Neuronal stem cell (in vitro differentiated cells): ENCODE measurements around the gene TMEM252.

Experiments used
- DNase-seq: peaks from one replicate; pipeline ENCODE4 v3.0.0-alpha.2; 2013; ENCODE audit warnings: low spot score
- H2AFZ ChIP-seq: one replicate; pipeline ENCODE4 v1.6.1; 2013; ENCODE audit warnings: mild to moderate bottlenecking, low read length, inconsistent platforms
- H2AK5ac ChIP-seq: 2 replicates; pipeline ENCODE4 v1.6.1; 2013; ENCODE audit warnings: low read depth, mild to moderate bottlenecking, inconsistent platforms, low read length, moderate library complexity, mixed read lengths
- H2BK120ac ChIP-seq: 2 replicates; pipeline ENCODE4 v1.6.1; 2013; ENCODE audit warnings: low read depth, mild to moderate bottlenecking, inconsistent platforms, low read length, moderate library complexity, mixed read lengths
- H2BK12ac ChIP-seq: one replicate; pipeline ENCODE4 v1.6.1; 2013; ENCODE audit warnings: low read length, inconsistent platforms
- H2BK15ac ChIP-seq: 2 replicates; pipeline ENCODE4 v1.6.1; 2013; ENCODE audit warnings: mild to moderate bottlenecking, low read length, inconsistent platforms, mixed read lengths
- H2BK5ac ChIP-seq: one replicate; pipeline ENCODE4 v1.6.1; 2013; ENCODE audit warnings: inconsistent platforms, mild to moderate bottlenecking, low read length, moderate library complexity
- H3K14ac ChIP-seq: one replicate; pipeline ENCODE4 v1.6.1; 2013; ENCODE audit warnings: low read length, inconsistent platforms
- H3K18ac ChIP-seq: 2 replicates; pipeline ENCODE4 v1.6.1; 2013; ENCODE audit warnings: low read length, inconsistent platforms
- H3K23ac ChIP-seq: 2 replicates; pipeline ENCODE4 v1.6.1; 2013; ENCODE audit warnings: low read depth, mild to moderate bottlenecking, mixed read lengths, low read length, inconsistent platforms; ENCODE audit not compliant: poor library complexity
- H3K27ac ChIP-seq: replicated peaks from 3 replicates; pipeline ENCODE4 v1.5.1; 2013; ENCODE audit warnings: low read length, inconsistent platforms
- H3K27me3 ChIP-seq, 3 experiments: 2 replicates each; pipeline ENCODE4 v1.6.1; 2013; ENCODE audit warnings: low read length in 3 of 3, mild to moderate bottlenecking in 2 of 3, inconsistent platforms in 1 of 3, low read depth in 1 of 3, mixed read lengths in 1 of 3, moderate library complexity in 1 of 3; ENCODE audit not compliant: control insufficient read depth in 3 of 3, insufficient read depth in 3 of 3
- H3K36me3 ChIP-seq, 2 donors: replicated peaks in 1 of 2; 2 replicates each; pipeline ENCODE4 v1.6.1; 2013; ENCODE audit warnings: low read length in 2 of 2; ENCODE audit not compliant: control insufficient read depth in 2 of 2, insufficient read depth in 2 of 2
- H3K4ac ChIP-seq: 2 replicates; pipeline ENCODE4 v1.6.1; 2013; ENCODE audit warnings: inconsistent platforms, mild to moderate bottlenecking, low read length, moderate library complexity
- H3K4me1 ChIP-seq, 2 donors: 1 replicate in 1 of 2; 2 replicates in 1 of 2; pipeline ENCODE4 v1.6.1; 2013; ENCODE audit warnings: low read length in 2 of 2, low read depth in 1 of 2; ENCODE audit not compliant: control insufficient read depth in 2 of 2, insufficient read depth in 1 of 2
- H3K4me2 ChIP-seq: one replicate; pipeline ENCODE4 v1.6.1; 2013; ENCODE audit warnings: mild to moderate bottlenecking, low read length, inconsistent platforms; ENCODE audit not compliant: insufficient read depth, poor library complexity, severe bottlenecking
- H3K4me3 ChIP-seq, 2 donors: 2 replicates each; pipeline ENCODE4 v1.5.1; 2013; ENCODE audit warnings: low read length in 2 of 2, mild to moderate bottlenecking in 2 of 2, inconsistent platforms in 1 of 2, moderate library complexity in 1 of 2
- H3K79me1 ChIP-seq: one replicate; pipeline ENCODE4 v1.6.1; 2013; ENCODE audit warnings: low read depth, mild to moderate bottlenecking, inconsistent platforms, low read length, moderate library complexity
- H3K9ac ChIP-seq: one replicate; pipeline ENCODE4 v1.6.1; 2013; ENCODE audit warnings: mild to moderate bottlenecking, low read depth, low read length, inconsistent platforms; ENCODE audit not compliant: poor library complexity
- H3K9me3 ChIP-seq, 2 donors: replicated peaks in 1 of 2; 2 replicates each; pipeline versions ENCODE3 to v1.6.1; 2013; ENCODE audit warnings: low read length in 2 of 2, mild to moderate bottlenecking in 2 of 2, inconsistent platforms in 1 of 2, low read depth in 1 of 2, mixed read lengths in 1 of 2, moderate library complexity in 1 of 2; ENCODE audit not compliant: control insufficient read depth in 2 of 2, insufficient read depth in 1 of 2
- H4K8ac ChIP-seq: one replicate; pipeline ENCODE4 v1.6.1; 2013; ENCODE audit warnings: low read depth, mild to moderate bottlenecking, inconsistent platforms, low read length, moderate library complexity
- H4K91ac ChIP-seq: one replicate; pipeline ENCODE4 v1.6.1; 2013; ENCODE audit warnings: low read length, low read depth, mild to moderate bottlenecking, inconsistent platforms; ENCODE audit not compliant: poor library complexity
- WGBS, 2 donors: extraction: QIAGEN DNeasy Blood & Tissue Kit; methylation state at CpG; one replicate each; pipeline ENCODE4 v1.1.7; 2013; ENCODE audit warnings: missing lambda C conversion rate in 2 of 2, mixed read lengths in 1 of 2; ENCODE audit not compliant: insufficient read length in 2 of 2, insufficient replicate concordance in 1 of 2; ENCODE audit errors: extremely low coverage in 2 of 2; 5-methylcytosine and 5-hydroxymethylcytosine counted together

TMEM252 gene

DNA sequence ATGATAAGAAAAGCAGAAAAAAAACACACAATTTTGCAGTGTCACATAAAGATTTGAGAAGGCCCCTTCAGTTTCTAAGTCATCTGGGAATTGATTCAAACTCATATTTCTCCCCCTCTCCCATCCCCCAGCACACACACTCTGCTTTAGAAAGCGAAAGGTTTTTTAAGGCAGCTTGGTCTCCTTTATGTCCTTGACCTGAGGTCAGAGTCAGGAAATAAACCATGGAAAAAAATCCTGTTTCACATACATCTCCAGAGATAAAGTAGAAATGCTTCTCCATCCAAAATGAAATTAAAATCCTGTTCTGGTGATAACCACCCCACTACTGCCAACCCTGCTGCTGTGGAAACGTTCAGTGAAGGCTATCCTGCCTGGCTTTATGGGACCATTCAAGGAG, 52.6 kb downstream of the TMEM252 start:
- Histone ChIP-seq H2AK5ac (no peak overlapping the region), H2BK120ac (no peak overlapping the region), H3K4me1 (no peaks in the 10 kb centered on the region), H3K9me3 (peaks cover 0 to 6% of the 10 kb centered on the region in 2 donors), H3K23ac (no peak overlapping the region), H2BK12ac (no peak overlapping the region), H3K18ac (no peak overlapping the region), H4K91ac (no peak overlapping the region), H3K14ac (no peak overlapping the region), H3K4me3 (no peak overlapping the region), H3K79me1 (no peaks in the 10 kb centered on the region), H3K9ac (no peak overlapping the region), H3K4ac (no peak overlapping the region), H2AFZ (no peak overlapping the region), H3K27me3 (peaks cover 0 to 16% (median 0%) of the 10 kb centered on the region in 3 experiments), H2BK15ac (no peak overlapping the region), H3K36me3 (no peaks in the 10 kb centered on the region), H4K8ac (no peak overlapping the region), H3K4me2 (no peak overlapping the region), H3K27ac (no peak overlapping the region), H2BK5ac (no peak overlapping the region)
- WGBS, 2 donors = no CpG with 5 or more reads among the region's 2 CpGs
- DNase-seq = no peak
